GM12892 (cell line): Measurements from ENCODE around the gene FBXW8.

Experiments used
- POLR2A ChIP-seq: IDR thresholded peaks from 2 replicates; pipeline ENCODE4 v1.6.1; 2011; ENCODE audit warnings: low read depth, low read length, control low read depth
- TAF1 ChIP-seq: IDR thresholded peaks from 2 replicates; pipeline ENCODE4 v1.6.1; 2011; ENCODE audit warnings: low read depth, mild to moderate bottlenecking, control low read depth, low read length, borderline replicate concordance

- TF ChIP-seq POLR2A (no peak), TAF1 (no peak)
These were observed 135.7 kb downstream of the FBXW8 start for GRCh38 chr12:117046425-117046824.
